ENCODE measurements around the gene CNTNAP2.

CNTNAP2 gene

DNA sequence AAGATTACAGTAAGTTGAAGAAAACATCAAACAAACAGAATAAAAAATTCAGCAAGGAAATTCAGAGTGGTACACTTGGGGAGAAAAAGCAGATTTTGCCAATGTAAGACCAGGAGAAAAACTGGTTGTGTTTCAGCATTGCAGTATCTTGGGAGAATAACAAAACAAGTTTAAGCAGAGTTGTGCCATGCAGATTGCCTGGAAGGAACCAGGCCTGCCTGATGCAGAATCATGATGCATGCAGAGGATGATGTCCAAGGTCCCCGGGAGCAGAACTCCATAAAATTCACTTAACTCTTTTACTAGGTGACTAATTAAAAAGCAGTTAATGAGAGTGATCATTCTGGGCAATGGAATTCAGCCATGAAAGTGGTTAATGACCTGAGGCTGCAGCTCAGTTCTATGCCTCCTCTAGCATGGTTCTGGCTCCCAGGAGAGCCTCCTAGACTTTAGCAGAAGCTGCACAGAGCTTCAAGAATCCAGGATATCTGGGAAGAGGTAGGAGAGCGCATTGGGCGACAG, 2094.3 kb downstream of the CNTNAP2 start:
- H3K4me3 ChIP-seq (replicated peaks; ENCODE audit: low read depth, low read length) = no peak overlapping the region
- DNase-seq (ENCODE audit: extremely low read depth, low read depth) = no peak
- no peak for TF ChIP-seq CTCF (IDR thresholded peaks at IDR 0.05; ENCODE audit: low read depth, low read length, missing control alignments)

DNA sequence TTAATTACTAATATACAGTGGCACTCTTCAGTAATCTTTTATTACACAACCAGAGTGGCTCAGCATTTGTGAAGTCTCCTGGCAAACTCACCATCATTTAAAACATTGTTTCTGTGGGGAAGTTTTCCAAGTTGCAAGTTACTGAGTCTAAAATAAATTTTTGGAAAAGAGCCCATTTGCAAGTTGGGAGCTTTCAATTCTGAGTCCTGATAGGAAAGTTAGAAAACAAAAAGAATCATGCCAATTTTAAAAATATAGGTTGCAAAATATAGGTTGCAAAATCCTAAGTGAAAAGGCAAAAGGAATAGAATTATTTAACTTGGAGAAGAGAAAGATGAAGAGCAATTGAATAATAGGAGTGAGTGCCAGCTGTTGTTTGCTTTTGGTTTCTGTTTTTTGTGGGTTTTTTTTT, 2095.1 kb downstream of the CNTNAP2 start:
- no peak overlapping the region for H3K4me3 ChIP-seq (replicated peaks; ENCODE audit: low read depth, low read length)
- TF ChIP-seq CTCF (IDR thresholded peaks at IDR 0.05; ENCODE audit: low read depth, low read length, missing control alignments) = no peak
- DNase-seq (ENCODE audit: extremely low read depth, low read depth) = no peak

GRCh38 chr7:148212731-148213130, 2096.1 kb downstream of the CNTNAP2 start:
- no peak for TF ChIP-seq CTCF (IDR thresholded peaks at IDR 0.05; ENCODE audit: low read depth, low read length, missing control alignments)
- DNase-seq (ENCODE audit: extremely low read depth, low read depth) = no peak
- no peak overlapping the region for H3K4me3 ChIP-seq (replicated peaks; ENCODE audit: low read depth, low read length)

- H3K4me3 ChIP-seq (replicated peaks; ENCODE audit: low read depth, low read length) = no peak overlapping the region
- DNase-seq (ENCODE audit: extremely low read depth, low read depth) = no peak
- no peak for TF ChIP-seq CTCF (IDR thresholded peaks at IDR 0.05; ENCODE audit: low read depth, low read length, missing control alignments)
Measured at GRCh38 chr7:148214101-148214500, 2097.5 kb downstream of the CNTNAP2 start.

GRCh38 chr7:148218603-148219002, 2102.0 kb downstream of the CNTNAP2 start:
- H3K4me3 ChIP-seq (replicated peaks; ENCODE audit: low read depth, low read length) = no peak overlapping the region
- no peak for TF ChIP-seq CTCF (IDR thresholded peaks at IDR 0.05; ENCODE audit: low read depth, low read length, missing control alignments)
- no peak for DNase-seq (ENCODE audit: extremely low read depth, low read depth)

DNA sequence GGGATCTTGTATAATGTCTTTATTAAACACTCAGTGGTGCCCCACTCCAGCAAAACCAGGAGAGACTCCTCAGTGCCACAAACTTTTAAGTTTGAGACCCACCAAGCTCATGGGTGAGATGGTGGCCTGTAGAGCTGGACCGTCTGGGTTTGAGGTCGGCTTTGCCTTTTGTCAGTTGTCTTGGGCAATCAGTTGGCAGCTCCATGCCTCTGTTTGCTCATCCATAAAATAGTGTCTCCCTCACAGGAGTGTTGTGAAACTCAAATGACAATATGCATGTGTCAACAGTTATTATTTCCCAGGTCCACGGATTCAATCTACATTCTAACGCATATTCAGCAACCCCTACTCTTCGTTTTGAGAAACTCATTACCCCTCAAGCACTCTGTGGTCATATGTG, 2106.1 kb downstream of the CNTNAP2 start:
- TF ChIP-seq CTCF (IDR thresholded peaks at IDR 0.05; ENCODE audit: low read depth, low read length, missing control alignments) = no peak

GRCh38 chr7:148223160-148223559, 2106.6 kb downstream of the CNTNAP2 start:
- no peak overlapping the region for H3K4me3 ChIP-seq (replicated peaks; ENCODE audit: low read depth, low read length)
- TF ChIP-seq CTCF (IDR thresholded peaks at IDR 0.05; ENCODE audit: low read depth, low read length, missing control alignments) = no peak
- no peak for DNase-seq (ENCODE audit: extremely low read depth, low read depth)

More for the DNA sequence above, 2106.1 kb downstream of the CNTNAP2 start:
- H3K4me3 ChIP-seq (replicated peaks; ENCODE audit: low read depth, low read length) = no peak overlapping the region
- DNase-seq (ENCODE audit: extremely low read depth, low read depth) = no peak
